NCI-H774 (cell line): Measurements from ENCODE around the gene RGPD5.
"Not testable (repeated sequence)": the region's sequence is repeated elsewhere in the genome, so short reads cannot be mapped to it uniquely, and the experiment has no call there.

Experiments used
- DNase-seq: peaks from one replicate; lab custom pipeline; 2025; lab: John Stamatoyannopoulos, UW

The RGPD5 gene

GRCh38 chr2:109893736-109894135 is 99.6 kb downstream of the RGPD5 start:
- not testable (repeated sequence) for DNase-seq

GRCh38 chr2:109894141-109894540 is 100.0 kb downstream of the RGPD5 start:
- not testable (repeated sequence) for DNase-seq

- DNase-seq, result not testable (repeated sequence)
These were observed 101.2 kb downstream of the RGPD5 start for GRCh38 chr2:109895090-109895869.

DNA sequence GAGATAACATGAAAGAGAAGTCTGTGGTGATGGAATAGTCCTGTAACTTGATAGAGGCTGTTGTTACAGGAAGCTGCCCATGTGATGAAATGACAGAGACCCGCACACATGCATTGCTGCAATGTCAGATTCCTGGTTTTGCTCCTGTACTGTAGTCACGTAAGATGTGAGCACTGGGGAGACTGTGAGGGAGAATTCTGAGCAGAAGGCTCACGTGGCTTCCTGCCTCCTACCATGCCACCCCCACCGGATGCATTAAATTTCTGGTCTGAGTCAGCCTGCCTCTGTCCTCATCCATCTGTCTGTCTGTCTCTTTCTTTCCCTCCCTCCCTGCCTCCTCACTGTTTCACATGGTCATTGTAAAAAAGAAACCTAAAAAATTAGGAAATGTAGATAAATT is 102.1 kb downstream of the RGPD5 start:
- DNase-seq, result not testable (repeated sequence)

- DNase-seq, result not testable (repeated sequence)
These were observed 103.8 kb downstream of the RGPD5 start for GRCh38 chr2:109897769-109898461.

DNA sequence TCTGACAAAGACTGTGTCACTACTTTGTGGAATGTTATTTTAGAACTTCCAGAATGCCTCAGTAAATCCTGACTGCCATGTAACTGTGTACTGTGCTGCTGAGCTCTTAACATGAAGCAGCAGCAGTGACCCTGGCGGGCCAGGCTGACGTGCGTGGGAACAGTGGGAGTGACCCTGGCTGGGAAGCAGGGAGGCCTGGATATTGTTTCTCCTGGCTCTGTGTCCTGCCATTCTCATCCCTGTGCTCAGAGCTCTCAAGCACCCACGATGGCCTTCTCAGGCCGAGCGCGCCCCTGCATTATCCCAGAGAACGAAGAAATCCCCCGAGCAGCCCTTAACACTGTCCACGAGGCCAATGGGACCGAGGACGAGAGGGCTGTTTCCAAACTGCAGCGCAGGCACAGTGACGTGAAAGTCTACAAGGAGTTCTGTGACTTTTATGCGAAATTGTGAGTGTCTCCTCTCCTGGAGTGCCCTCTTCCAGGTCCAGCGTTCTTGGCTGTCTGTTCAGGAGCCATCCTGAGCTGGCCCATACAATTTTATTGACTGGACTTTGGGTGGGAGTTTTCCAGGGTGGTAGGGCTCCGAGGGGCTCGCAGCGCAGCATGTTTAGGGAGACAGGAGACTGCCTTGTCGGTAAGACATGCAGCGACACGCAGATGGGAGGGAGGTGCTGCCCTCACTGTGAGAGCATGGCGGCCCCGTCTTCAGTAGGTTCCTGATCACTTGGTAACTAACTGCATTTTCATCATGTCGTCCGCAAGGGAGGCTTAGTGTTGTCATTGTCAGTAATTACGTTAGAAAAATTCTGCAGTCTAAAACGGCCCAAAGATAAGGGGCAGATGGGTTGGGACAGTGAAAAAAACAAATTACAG is 104.6 kb downstream of the RGPD5 start, which contains the start of gene LIMS3:
LIMS3 (plus strand) TSS at position 227 of the 875 bp plus-strand sequence; CDS start at position 268, 41 bp downstream.
- not testable (repeated sequence) for DNase-seq

GRCh38 chr2:109905796-109906195 is 111.7 kb downstream of the RGPD5 start:
- not testable (repeated sequence) for DNase-seq
